Measurements from ENCODE around the gene ANAPC5.
"Not testable (repeated sequence)": the region's sequence is repeated elsewhere in the genome, so short reads cannot be mapped to it uniquely, and the experiment has no call there.

The ANAPC5 gene

GRCh38 chr12:121307397-121307796, 44.8 kb downstream of the ANAPC5 start:
- not testable (repeated sequence) for DNase-seq

- DNase-seq, result no peak
Measured at GRCh38 chr12:121304306-121304705, 47.9 kb downstream of the ANAPC5 start.

- no peak for DNase-seq
Measured at GRCh38 chr12:121301876-121302275, 50.3 kb downstream of the ANAPC5 start.

GRCh38 chr12:121300083-121300819, 52.0 kb downstream of the ANAPC5 start:
- DNase-seq, result no peak

- DNase-seq, result no peak
Measured at GRCh38 chr12:121299662-121300061, 52.5 kb downstream of the ANAPC5 start.

- DNase-seq, result not testable (repeated sequence)
Measured at GRCh38 chr12:121298411-121298810, 53.8 kb downstream of the ANAPC5 start.

- no peak for DNase-seq
Measured at GRCh38 chr12:121297435-121297991, 54.7 kb downstream of the ANAPC5 start.

GRCh38 chr12:121296618-121297434, 55.4 kb downstream of the ANAPC5 start, which contains the start of gene CAMKK2:
Gene CAMKK2, minus strand, starts transcription at chr12:121296709. Its CDS starts 22,183 bp downstream, at chr12:121274526.
- DNase-seq, result peak; percentile 85

GRCh38 chr12:121295746-121296617, 56.2 kb downstream of the ANAPC5 start:
- DNase-seq, result no peak

- no peak for DNase-seq
Measured at GRCh38 chr12:121295116-121295745, 57.0 kb downstream of the ANAPC5 start.

GRCh38 chr12:121294151-121294889, 57.9 kb downstream of the ANAPC5 start:
- DNase-seq, result no peak

- no peak for DNase-seq
Measured at GRCh38 chr12:121293603-121294002, 58.6 kb downstream of the ANAPC5 start.

GRCh38 chr12:121290410-121290809, 61.8 kb downstream of the ANAPC5 start:
- DNase-seq, result no peak

- no peak for DNase-seq
Measured at GRCh38 chr12:121289962-121290361, 62.2 kb downstream of the ANAPC5 start.

GRCh38 chr12:121288986-121289385, 63.2 kb downstream of the ANAPC5 start:
- DNase-seq, result no peak

- no peak for DNase-seq
Measured at GRCh38 chr12:121288158-121288845, 63.9 kb downstream of the ANAPC5 start.

- DNase-seq, result no peak
Measured at GRCh38 chr12:121287267-121287954, 64.8 kb downstream of the ANAPC5 start.

GRCh38 chr12:121285856-121286255, 66.4 kb downstream of the ANAPC5 start:
- DNase-seq, result no peak

GRCh38 chr12:121284551-121285390, 67.4 kb downstream of the ANAPC5 start:
- no peak for DNase-seq
